KMS-11 (cell line): ENCODE results near the gene PCGF1.
A peak's percentile ranks its signal among the peaks of the same experiment; 100 is the strongest.

Experiments
- H2AFZ ChIP-seq: fragments of 200-600 bp; sonication (generic); 2 replicates; pipeline ENCODE4 v1.6.1; 2016; ENCODE audit warnings: antibody characterized with exemption, mixed run types, low read depth
- H3K27ac ChIP-seq: fragments of 200-600 bp; sonication (generic); 2 replicates; pipeline ENCODE4 v1.6.1; 2016; ENCODE audit warnings: mild to moderate bottlenecking, mixed run types
- H3K27me3 ChIP-seq: fragments of 200-600 bp; sonication (generic); 2 replicates; pipeline ENCODE4 v1.6.1; 2017; ENCODE audit warnings: mild to moderate bottlenecking, low read depth, mixed run types, moderate library complexity; ENCODE audit not compliant: insufficient read depth
- H3K36me3 ChIP-seq: fragments of 200-600 bp; sonication (generic); 2 replicates; pipeline ENCODE4 v1.6.1; 2017; ENCODE audit warnings: mild to moderate bottlenecking, mixed run types; ENCODE audit not compliant: insufficient read depth
- H3K4me1 ChIP-seq: fragments of 200-600 bp; sonication (generic); 2 replicates; pipeline ENCODE4 v1.6.1; 2016; ENCODE audit warnings: mild to moderate bottlenecking, low read depth, mixed run types; ENCODE audit not compliant: poor library complexity, severe bottlenecking
- H3K4me2 ChIP-seq: fragments of 200-600 bp; sonication (generic); 2 replicates; pipeline ENCODE4 v1.7.0; 2016; ENCODE audit warnings: mild to moderate bottlenecking, mixed run types
- H3K4me3 ChIP-seq: fragments of 200-600 bp; sonication (generic); IDR thresholded peaks from 2 replicates; pipeline ENCODE4 v1.6.1; 2017; ENCODE audit warnings: low read depth, low read length, mixed read lengths; ENCODE audit not compliant: insufficient read depth
- H3K79me2 ChIP-seq: fragments of 200-600 bp; sonication (generic); 2 replicates; pipeline ENCODE4 v1.6.1; 2016; ENCODE audit warnings: low read depth, mixed run types; ENCODE audit not compliant: insufficient read depth
- H3K9ac ChIP-seq: fragments of 200-600 bp; sonication (generic); 2 replicates; pipeline ENCODE4 v1.6.1; 2016; ENCODE audit warnings: mild to moderate bottlenecking, mixed run types
- H4K20me1 ChIP-seq: fragments of 200-600 bp; sonication (generic); 2 replicates; pipeline ENCODE4 v1.6.1; 2016; ENCODE audit warnings: mild to moderate bottlenecking, mixed run types; ENCODE audit not compliant: insufficient read depth
- CTCF ChIP-seq: fragments of 200-600 bp; sonication (generic); conservative IDR thresholded peaks from 2 replicates; pipeline ENCODE4 v1.6.1; 2017; ENCODE audit warnings: low read depth, mild to moderate bottlenecking, antibody characterized with exemption, low read length, moderate library complexity, mixed read lengths

The PCGF1 gene

GRCh38 chr2:74505448-74506246 lies 1.8 kb downstream of the PCGF1 start:
- H3K4me2 ChIP-seq, result peak overlapping the region; percentile 98
- H3K4me1 ChIP-seq, result peaks cover 29% of the 10 kb centered on the region
- no peaks in the 10 kb centered on the region for H3K36me3 ChIP-seq
- H3K9ac ChIP-seq, result no peak overlapping the region
- H3K4me3 ChIP-seq, result no peak overlapping the region
- no peak overlapping the region for H3K27ac ChIP-seq
- H3K79me2 ChIP-seq, result peaks cover 13% of the 10 kb centered on the region
- peaks cover 16% of the 10 kb centered on the region; the same call in 1 of the 2 replicates for H3K27me3 ChIP-seq
- no peak overlapping the region for H2AFZ ChIP-seq
- TF ChIP-seq CTCF, result no peak
- H4K20me1 ChIP-seq, result no peaks in the 10 kb centered on the region

GRCh38 chr2:74504591-74504990 lies 2.9 kb downstream of the PCGF1 start:
- Histone ChIP-seq H3K9ac (no peak overlapping the region), H3K4me2 (no peak overlapping the region), H3K79me2 (peaks cover 13% of the 10 kb centered on the region), H3K27ac (no peak overlapping the region), H3K27me3 (peaks cover 12% of the 10 kb centered on the region; the same call in 1 of the 2 replicates), H4K20me1 (no peaks in the 10 kb centered on the region), H3K4me1 (peaks cover 29% of the 10 kb centered on the region), H3K36me3 (no peaks in the 10 kb centered on the region), H2AFZ (no peak overlapping the region), H3K4me3 (no peak overlapping the region)
- TF ChIP-seq CTCF, result no peak

- H3K27me3 ChIP-seq, result peaks cover 12% of the 10 kb centered on the region; the same call in 1 of the 2 replicates
Measured at GRCh38 chr2:74503506-74504475, 3.7 kb downstream of the PCGF1 start.

More at GRCh38 chr2:74503506-74504475, 3.7 kb downstream of the PCGF1 start:
- no peak for TF ChIP-seq CTCF
- Histone ChIP-seq H3K36me3 (no peaks in the 10 kb centered on the region), H3K4me2 (peak overlapping the region; percentile 96), H4K20me1 (no peaks in the 10 kb centered on the region), H2AFZ (peak overlapping the region; percentile 98), H3K9ac (peak overlapping the region; percentile 42; the same call in 1 of the 2 replicates), H3K4me3 (no peak overlapping the region), H3K4me1 (peaks cover 29% of the 10 kb centered on the region), H3K79me2 (peaks cover 13% of the 10 kb centered on the region), H3K27ac (no peak overlapping the region)
